GM19043 (cell line): ENCODE measurements around the gene WIPF2.

ENCODE experiments used
- ATAC-seq: cut with Tn5 transposase; IDR thresholded peaks from one replicate; pipeline ENCODE4 v1.9.1; 2021; ENCODE audit warnings: low read depth; ENCODE audit not compliant: unreplicated experiment

WIPF2 gene

GRCh38 chr17:40323391-40324381 is 104.6 kb downstream of the WIPF2 start:
- ATAC-seq, result no peak

- ATAC-seq, result no peak
Measured at GRCh38 chr17:40325156-40326013, 106.3 kb downstream of the WIPF2 start.

GRCh38 chr17:40326014-40326831 is 107.1 kb downstream of the WIPF2 start:
- ATAC-seq, result no peak

- ATAC-seq, result no peak
Measured at GRCh38 chr17:40326832-40327199, 107.7 kb downstream of the WIPF2 start.

- ATAC-seq, result no peak
Measured at GRCh38 chr17:40327244-40327729, 108.2 kb downstream of the WIPF2 start.

DNA sequence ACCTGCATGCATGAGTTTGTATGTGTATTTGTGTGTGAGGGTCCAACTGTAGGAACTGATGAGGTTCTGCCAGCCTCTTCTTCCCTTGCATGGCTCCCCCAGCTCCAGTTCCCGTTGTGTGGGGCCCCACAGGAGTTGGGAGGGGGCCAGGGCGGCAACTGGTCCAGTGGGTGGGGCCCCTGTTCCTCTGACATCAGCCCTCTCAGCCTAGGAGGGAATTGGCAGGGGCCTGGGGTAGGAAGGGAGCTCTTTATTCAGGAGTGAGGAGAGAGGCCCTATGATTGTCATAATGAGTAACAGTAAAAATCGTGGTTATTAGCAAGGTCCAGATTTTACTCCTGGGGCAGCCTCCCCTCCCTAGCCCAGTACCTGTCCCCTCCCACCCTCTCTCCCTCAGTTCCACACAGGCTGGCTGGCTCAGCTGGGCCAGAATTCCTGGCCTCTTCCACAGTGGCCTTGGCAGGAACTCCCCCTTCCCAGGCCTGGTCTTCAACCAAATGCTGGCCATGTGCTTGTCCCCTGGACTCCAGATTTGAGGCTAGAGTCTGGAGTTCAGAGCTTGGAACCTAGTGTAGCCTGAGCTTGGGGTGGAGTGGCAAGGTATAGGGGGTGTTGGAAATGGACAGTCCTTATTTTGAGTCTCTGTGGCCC is 108.8 kb downstream of the WIPF2 start:
- no peak for ATAC-seq

- ATAC-seq, result no peak
Measured at GRCh38 chr17:40328386-40328766, 109.3 kb downstream of the WIPF2 start.

- ATAC-seq, result no peak
Measured at GRCh38 chr17:40329839-40330794, 111.0 kb downstream of the WIPF2 start.

GRCh38 chr17:40330850-40331470 is 111.9 kb downstream of the WIPF2 start:
- ATAC-seq, result no peak

- ATAC-seq, result no peak
Measured at GRCh38 chr17:40331743-40332641, 112.9 kb downstream of the WIPF2 start.
